Upper lobe of left lung (tissue), 4 donors: ENCODE data around the gene ATL2.

ENCODE experiments used
- POLR2A ChIP-seq, 4 donors: fragments of 450-650 bp; IDR thresholded peaks; one replicate each; pipeline ENCODE4 v1.5.1; 2016 to 2017; ENCODE audit warnings: antibody characterized with exemption in 4 of 4, mild to moderate bottlenecking in 2 of 4
- TF ChIP-seq, protein P1 (sequence below), 6 experiments: fragments of 450-650 bp in 4 of 6; fragments of 200-600 bp in 2 of 6; sonication (generic) in 2 of 6; IDR thresholded peaks; one replicate each; pipeline ENCODE4 v1.5.1; 2016 to 2019; ENCODE audit warnings: antibody characterized with exemption in 6 of 6

DNA sequence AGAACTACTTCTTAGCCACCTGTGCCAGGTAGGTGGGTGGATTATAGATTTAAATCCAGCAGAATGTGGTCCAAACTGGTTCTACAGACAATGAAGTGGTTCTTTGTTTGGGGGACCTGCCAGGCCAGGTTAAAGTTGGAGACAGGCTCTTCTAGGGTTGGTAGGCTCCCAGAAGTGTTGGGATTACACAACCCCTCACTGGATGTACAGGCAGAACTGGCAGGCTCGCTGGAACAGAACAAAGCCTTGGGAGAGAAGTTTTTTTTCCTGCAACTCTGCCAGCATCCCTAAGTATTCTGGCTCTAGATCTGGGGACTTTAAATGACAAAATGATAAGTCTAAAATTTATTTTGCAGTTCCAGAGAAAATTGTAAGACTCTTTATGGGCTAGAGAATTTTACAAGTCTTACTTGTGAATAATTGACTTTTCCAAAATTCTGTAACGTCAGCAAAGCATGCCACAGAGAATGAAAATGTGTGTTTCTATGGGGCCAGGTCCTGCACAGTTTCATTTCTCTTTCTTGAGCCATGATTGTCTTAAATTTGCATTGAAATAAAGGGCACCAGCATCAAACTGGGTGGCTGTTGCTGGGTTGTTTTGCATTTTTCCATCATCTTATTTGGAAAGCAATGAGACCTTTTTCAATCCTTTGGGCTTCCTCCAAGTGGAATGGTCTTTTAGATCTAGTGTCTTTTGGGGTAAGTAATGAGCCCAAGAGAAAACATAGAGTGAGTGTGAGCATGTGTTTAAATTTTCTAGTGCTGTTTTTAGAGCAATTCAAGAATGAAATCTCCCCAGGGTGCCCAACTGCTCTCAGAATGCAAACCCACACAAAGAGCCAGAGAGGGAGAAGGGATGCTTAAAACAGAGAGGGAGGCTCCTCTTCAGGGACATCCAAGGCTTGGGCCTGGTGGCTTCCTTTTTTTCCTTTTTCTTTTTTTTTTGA is 32.4 kb upstream of the ATL2 start:
- TF ChIP-seq, protein P1, sequence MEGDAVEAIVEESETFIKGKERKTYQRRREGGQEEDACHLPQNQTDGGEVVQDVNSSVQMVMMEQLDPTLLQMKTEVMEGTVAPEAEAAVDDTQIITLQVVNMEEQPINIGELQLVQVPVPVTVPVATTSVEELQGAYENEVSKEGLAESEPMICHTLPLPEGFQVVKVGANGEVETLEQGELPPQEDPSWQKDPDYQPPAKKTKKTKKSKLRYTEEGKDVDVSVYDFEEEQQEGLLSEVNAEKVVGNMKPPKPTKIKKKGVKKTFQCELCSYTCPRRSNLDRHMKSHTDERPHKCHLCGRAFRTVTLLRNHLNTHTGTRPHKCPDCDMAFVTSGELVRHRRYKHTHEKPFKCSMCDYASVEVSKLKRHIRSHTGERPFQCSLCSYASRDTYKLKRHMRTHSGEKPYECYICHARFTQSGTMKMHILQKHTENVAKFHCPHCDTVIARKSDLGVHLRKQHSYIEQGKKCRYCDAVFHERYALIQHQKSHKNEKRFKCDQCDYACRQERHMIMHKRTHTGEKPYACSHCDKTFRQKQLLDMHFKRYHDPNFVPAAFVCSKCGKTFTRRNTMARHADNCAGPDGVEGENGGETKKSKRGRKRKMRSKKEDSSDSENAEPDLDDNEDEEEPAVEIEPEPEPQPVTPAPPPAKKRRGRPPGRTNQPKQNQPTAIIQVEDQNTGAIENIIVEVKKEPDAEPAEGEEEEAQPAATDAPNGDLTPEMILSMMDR (IDR thresholded peaks at IDR 0.05) = no peak
- TF ChIP-seq POLR2A (IDR thresholded peaks at IDR 0.05) = no peak
